HPDE6-E6E7 (cell line): ENCODE results near the gene GUCY1A1.
"Not testable (repeated sequence)": the region's sequence is repeated elsewhere in the genome, so short reads cannot be mapped to it uniquely, and the experiment has no call there.

ENCODE experiments used
- DNase-seq: peaks from one replicate; pipeline ENCODE4 v3.0.0; 2011; ENCODE audit warnings: missing footprints; ENCODE audit errors: extremely low spot score

Gene GUCY1A1, protein sequence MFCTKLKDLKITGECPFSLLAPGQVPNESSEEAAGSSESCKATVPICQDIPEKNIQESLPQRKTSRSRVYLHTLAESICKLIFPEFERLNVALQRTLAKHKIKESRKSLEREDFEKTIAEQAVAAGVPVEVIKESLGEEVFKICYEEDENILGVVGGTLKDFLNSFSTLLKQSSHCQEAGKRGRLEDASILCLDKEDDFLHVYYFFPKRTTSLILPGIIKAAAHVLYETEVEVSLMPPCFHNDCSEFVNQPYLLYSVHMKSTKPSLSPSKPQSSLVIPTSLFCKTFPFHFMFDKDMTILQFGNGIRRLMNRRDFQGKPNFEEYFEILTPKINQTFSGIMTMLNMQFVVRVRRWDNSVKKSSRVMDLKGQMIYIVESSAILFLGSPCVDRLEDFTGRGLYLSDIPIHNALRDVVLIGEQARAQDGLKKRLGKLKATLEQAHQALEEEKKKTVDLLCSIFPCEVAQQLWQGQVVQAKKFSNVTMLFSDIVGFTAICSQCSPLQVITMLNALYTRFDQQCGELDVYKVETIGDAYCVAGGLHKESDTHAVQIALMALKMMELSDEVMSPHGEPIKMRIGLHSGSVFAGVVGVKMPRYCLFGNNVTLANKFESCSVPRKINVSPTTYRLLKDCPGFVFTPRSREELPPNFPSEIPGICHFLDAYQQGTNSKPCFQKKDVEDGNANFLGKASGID

DNA sequence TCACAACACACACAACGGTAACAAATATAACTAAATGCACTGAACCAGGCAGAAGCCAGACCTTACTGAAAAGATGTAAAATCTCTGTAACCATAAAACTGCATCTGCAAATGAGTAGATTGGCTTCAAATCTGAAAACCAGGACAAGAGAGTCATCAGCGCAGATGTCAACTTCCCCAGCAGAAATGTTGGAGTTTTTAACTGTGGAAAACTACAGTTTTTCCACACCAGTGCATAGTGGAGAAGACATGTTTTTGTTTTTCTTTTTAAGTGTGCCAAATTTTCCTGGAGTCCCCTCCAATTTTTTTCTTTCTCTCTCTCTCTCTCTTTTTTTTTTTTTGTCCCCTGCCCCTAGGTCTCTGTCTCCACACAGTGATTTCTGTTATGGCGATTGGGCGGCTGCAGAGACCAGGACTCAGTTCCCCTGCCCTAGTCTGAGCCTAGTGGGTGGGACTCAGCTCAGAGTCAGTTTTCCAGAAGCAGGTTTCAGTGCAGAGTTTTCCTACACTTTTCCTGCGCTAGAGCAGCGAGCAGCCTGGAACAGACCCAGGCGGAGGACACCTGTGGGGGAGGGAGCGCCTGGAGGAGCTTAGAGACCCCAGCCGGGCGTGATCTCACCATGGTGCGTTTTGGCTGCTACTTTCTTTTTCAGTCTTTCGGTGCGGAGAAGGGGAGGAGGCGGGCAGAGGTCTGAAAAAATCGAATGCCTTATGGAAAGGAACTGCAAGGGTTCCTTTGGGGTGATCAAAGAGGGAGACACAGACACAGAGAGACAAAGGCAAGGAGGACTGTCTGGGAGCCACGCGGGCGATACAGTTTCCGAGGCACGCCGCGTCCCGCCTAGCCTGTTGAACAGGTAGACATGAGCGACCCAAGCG lies at the start of gene GUCY1A1:
TSS of gene GUCY1A1 (plus strand) at position 505 of the 878 bp plus-strand sequence. CDS start 30,020 bp downstream, outside the sequence.
- DNase-seq: peak; percentile 7

DNA sequence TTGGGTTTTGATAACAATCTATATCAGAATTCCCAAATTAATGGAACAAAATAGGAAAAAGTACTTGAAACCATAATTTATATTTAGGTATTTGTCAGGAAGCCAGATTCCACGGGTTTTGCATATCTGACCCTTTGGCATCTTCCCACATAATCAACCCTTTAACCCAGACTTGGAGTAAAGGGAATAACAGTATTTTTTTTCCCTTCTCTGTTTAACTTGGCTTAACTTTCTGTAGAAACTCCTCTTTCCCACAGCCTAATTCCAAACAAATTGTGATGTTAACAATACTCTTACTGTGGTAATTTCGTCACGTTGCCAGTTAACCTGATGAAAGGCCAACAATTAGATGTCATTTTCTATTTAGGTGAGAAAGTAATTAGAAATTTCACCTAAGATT lies 49.4 kb upstream of the GUCY1A1 start:
- DNase-seq: no peak

DNA sequence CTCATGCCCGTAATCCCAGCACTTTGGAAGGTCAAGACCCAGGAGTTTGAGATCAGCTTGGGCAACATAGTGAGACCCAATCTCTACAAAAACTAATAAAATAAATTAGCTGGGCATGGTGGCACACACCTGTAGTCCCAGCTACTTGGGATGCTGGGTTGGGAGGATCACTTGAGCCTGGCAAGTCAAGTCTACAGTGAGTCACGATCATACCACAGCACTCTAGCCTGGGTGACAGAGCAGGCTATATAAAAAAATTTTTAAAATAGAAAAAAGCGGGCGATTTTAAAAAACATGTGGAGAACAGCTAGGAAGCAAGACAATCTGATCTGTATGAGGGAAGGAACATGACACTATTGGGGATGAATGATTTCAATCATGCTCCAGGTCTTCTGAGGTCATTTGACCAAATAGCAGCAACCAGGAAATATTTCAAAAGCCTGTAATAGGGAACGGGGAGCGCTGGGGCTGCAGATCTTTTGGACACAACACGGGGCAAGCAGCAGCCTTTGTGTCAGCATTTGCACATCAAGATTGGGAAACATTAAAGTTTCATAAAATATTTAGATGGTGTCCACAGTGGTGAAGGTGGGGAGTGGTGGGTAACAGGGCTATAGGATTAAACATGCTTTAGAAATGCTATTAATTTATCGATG lies 48.3 kb upstream of the GUCY1A1 start:
- no peak for DNase-seq

DNA sequence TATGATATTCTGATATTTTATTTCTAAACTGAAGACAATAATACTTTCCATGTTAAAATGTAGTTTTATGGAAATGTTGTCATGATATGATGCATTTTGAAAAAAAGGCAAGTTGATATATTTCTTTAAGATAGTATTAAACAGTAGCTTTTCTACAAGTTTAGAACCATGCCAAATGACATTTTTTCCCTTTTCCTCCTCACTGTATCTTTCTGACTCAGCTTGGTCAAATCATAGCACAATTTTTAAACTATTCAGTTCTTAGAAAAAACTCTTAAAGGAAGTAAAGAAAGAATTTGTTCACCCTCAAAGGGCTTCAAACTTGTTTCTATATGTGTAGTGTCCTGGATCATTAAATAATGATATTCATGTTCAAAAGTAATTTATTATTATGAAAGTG lies 46.0 kb upstream of the GUCY1A1 start:
- DNase-seq: no peak

DNA sequence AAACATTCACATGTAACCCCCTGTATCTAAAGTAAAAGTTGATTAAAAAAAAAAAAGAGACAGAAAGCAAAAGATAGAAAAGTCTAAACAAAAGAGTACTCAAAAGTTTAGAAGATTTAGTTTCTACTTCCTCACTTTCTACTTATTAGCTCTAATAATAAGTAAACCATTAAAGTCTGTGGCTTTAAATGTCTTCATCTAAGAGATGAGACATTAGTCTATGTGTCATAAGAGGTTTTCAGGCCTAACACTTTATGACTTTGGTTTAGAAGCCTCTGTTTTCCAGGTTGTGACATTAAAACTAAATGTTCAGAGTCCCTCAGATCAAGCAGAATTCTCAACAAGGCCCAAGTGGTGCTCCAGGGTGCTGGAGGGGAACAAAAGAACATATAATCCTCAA lies 42.2 kb upstream of the GUCY1A1 start:
- no peak for DNase-seq

DNA sequence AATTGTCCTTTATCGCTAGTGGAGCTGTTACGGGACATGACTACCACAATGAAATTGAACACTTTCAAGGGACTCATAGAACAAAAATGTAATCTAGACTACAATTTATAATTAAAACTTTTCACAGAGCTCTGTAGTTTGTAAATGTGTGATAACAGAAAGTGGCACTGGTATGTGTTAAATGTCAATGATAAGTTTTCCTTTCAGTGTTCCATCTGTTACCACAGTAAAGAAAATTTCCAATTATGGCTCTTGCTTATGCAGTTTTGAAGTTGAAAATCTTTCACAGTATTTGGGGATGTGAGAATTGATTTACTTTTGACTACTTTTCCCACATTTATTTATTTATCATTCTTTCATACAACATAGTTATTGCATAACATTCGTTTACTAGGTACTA lies 40.1 kb upstream of the GUCY1A1 start:
- no peak for DNase-seq

DNA sequence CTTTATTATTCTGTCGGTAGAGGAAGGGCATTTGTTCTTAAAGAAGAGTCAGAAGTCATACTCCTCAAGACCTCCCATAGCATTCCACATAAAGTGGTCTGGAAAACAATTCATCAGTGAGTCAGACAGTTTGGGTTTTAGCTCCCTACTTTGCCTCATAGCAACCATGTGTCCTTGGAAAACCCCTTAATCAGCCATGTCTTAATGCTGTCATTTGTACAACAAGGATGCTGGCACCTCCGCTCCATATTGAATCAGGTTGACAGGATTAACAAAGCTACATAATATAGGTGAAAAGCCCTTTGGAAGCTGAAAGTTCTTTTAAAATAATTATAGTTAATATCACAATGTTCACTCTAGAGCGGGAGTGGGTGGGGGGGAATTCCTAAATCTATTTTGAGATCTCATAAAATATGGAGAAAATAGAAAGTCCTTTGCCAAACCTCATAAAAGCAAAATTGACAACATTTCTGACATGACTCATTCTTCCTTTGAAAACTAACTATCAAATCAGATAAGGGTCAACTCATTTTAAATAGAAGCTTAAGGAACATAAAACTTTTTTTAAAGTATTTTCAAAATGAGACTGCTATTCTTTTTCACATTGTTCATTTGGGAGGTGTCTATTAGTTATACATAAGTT lies 37.3 kb upstream of the GUCY1A1 start:
- no peak for DNase-seq

DNA sequence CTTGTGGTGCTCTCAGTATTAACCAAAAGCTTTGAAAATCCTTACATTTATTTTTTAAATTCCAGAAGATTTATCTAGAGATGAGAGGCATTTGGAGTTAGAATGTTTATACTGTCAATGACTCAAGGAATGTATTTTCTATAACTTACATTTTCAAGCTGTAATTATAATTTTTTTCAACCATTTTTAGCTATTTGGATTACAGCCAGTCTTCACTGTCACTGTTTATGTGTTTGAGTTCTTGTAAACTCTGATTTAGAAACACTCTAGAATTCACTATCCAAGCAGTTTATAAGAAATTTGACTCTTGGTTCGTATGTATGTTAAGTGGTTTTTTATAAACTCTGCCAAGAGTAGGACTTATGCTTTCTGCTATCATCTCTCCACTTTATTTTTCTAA lies 36.7 kb upstream of the GUCY1A1 start:
- no peak for DNase-seq

DNA sequence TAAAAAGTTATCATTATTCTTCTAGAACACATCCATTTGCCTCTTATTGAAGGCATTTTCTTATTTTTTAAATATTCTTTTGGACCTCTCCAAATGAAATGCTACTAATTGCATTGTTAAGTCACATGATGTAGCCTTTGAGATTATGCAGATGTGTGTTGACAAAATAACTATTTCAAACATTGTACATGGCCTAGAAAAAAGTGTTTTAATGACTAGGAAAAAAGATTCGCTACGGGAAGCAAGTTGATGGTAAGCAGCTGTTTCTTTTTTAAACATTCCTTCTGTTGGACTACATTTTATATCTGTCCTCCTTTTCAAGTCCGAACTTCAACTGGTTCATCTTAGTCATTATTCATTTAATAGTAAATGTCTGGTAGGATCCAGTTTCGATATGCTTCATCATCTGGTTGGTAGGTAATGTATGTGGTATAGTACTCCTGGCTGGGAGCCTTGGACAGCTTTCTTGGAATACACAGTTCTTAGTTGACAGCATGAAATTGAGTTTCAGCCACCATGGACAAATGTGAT lies 34.3 kb upstream of the GUCY1A1 start:
- DNase-seq: no peak

DNA sequence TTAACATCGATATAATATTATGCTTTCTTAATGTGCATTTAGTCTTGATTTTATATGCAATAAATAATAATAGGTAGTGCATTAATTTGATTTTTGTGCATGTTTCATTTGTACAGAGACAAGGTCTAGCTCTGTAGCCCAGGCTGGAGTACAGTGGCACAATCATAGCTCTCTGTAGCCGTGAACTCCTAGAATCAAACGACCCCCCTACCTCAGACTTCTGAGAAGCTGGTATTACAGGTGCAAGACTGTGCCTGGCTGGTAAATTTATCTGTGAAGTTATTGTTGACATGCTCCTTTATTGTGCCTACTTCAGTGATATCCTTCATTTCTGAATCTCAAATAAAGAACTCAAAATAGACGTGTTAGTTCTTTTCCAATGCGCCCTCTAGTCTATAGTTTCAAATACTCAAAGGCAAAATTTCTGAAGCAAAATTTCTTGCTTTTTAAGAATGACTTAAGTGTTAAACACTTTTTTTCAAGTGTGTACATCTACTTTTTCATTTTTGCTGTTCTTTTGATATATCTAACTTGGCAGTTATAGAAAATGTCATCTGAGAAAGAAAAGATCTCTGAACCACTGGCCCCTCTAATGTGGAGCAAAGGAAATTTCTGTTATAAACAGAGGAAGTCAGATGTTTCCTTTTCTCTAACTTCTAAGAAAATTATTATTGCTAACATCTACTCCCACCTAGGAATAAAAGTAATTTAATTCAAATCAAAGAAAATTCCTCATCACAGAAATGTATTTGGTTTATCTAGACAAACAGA lies 28.3 kb upstream of the GUCY1A1 start:
- no peak for DNase-seq

DNA sequence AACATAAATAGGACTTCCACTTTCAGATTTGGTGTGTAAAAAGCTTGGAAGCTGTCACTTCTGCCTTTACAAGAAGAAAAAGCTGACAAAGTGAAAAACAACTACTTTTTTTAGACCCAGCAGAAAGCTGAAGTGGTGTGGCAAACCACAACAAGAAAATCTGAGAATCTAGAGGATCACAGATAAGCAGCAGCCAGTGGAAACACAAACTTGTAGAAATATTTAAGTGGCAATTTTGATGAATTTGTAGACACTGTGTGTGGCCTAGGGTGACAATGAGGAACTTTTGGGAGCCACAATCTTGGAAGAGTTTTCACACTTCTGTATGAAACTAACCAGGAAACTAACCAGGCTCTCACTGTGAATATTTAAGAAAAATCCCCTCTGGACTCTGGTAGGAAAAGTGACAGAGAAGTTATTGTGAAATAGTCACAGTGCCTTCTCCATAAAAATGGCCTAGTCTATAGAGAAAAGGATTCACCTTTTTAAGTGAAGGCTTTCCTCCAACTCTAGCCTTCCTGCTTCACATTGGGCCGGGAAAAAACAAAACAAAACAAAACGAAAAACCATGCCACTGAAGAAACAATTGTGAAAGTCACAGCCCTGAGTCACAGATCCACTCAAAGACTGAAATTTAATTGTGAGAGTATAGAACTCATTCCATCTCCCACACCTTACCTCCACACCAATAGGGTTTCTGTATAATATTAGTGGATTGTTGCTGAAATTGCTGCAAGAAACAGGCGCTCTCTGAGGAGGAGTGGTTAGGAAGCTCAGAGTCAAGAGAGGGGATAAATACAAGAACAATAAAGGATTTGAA lies 26.7 kb upstream of the GUCY1A1 start:
- DNase-seq: no peak

DNA sequence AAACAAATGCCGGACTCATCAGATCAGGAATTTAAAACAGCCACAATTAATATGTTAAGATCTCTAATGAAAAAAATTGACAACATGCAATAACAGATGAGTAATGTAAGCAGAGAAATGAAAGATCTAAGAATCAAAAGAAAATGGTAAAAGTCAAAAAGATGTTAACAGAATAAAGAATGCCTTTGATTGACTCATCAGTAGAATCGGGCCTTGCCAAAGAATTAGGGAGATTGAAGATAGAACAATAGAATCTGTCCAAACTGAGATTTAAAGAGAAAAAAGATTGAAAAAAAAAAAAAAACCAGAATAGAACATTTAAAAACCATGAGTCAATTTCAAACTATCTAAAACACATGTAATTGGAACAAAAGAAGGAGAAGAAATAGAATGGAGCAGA lies 25.9 kb upstream of the GUCY1A1 start:
- DNase-seq: no peak

DNA sequence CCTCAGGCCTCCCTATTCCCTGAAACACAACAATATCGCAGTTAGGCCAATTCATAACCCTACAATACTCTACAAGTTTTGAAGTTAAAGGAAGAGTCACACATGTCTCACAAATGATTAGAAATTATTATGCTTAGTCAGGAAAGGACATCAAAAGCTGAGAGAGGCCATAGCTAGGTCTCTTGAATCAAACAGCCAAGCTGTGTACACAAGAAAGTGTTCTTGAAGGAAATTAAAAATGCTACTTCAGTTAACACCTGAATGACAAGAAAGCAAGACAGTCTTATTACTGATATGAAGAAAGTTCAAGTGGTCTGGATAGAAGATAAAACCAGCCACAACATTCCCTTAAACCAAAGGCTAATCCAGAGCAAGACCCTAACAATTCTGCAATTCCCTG lies 23.6 kb upstream of the GUCY1A1 start:
- DNase-seq: no peak

DNA sequence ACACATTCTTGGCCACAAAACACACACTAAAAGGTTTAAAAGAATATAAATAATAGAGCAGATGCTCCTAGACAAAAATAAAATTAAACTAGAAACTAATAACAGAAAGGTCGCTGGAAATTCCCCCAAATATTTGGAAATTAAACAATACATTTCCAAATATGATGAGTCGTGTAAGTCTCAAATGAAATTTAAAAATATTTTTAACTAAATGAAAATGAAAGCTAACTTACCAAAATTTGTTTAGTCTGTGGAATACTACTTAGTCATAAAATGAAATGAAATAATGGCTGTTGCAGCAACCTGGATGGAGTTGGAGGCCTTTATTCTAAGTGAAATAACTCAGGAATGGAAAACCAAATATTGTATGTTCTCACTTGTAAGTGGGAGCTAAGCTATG lies 20.6 kb upstream of the GUCY1A1 start:
- DNase-seq: no peak

DNA sequence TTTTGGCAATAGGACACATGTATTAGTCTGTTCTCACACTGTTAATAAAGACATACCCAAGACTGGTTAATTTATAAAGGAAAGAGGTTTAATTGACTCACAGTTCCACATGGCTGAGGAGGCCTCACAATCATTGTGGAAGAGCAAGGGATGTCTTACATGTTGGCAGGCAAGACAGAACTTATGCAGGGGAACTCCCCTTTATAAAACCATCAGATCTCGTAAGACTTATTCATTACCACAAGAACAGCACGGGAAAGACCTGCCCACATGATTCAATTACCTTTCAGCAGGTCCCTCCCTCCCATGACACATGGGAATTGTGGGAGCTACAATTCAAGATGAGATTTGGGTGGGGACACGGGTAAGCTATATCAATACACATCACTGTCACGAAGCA lies 15.9 kb upstream of the GUCY1A1 start:
- DNase-seq: not testable (repeated sequence)

DNA sequence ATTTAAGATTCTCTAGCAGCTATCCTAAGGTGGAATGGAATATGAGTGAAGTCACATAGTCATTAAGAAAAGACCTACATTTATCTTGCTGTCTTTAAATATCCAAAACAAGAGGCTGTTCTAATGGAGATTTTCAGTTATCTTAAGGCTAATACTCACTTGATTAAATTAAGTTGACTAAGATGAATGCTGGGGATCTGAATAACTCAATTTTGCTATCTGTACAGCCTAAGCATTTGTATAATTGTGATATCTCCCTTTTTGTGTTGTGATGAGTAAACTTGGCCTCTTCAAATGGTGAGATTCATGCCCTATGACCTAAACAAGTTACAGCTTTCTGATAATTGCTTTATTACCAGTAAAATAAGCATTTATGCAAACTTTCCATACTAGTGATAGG lies 13.6 kb upstream of the GUCY1A1 start:
- DNase-seq: no peak

DNA sequence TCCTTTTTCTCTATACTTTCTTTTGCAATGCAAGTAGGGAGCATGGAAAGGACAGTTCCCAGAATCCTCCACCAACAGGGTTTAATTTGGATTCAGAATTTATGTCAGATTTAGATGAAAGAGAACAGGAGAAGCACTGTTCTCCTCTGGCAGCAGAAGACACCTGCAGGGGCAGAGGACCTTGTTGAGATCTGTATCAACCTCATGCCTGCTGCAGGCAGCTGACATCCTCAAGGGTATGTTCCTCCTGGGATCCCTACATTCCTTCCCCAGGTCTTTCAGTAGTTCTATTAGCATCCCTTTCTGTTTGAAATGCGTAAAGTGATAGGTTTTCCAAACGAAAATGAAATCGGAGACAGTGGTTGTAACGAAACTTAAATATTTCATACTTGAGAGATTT lies 10.6 kb upstream of the GUCY1A1 start:
- no peak for DNase-seq

DNA sequence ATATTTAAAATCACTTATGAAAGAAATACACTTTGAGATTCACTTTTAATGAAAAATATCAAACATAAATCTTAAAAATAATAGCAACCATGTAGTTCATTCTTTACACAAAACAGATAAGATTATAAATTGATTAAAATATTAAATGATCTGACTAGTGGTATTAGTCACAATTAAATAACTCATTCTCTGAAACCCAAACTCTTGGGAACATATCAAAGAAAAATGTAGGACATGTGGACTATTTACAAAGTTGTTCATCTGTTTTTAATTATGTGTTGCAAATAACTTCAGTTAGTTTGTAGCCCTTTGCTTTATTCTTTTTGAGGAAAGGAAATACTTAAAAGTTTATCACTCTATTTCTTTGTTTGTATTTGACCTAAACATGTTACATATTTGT lies 9.5 kb upstream of the GUCY1A1 start:
- no peak for DNase-seq

DNA sequence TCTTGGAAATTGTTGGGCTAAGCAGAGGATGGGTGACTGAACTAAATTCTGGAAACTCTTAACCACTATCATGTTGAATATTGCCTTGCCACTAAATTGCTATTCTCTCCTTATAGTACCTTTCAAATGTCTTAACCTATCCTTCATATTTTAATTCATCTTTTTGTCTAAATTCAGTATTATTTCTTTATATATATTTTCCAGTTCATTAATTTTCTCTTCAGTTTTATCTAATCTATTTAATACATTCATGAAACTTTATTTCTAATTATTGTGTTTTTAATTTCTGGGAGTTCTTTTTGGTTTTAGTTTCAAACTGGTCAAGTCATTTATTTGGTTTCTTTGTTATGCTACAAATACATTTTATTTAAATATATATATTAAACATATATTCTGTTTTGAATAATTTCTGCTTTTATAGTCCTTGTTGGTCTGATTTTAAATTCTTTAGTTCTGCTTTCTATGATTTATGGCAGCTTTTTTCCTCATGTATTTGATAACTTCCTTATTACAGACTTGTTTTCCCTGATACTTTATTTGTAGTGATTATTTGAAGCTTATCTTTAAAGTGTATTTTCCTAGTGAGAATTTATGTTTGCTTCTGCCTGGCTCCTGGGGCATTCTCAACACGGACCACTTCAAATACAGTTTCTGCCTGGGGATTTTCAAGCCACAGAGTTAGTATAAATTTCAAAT lies 8.5 kb upstream of the GUCY1A1 start:
- DNase-seq: no peak
